Thyroid gland (tissue), 4 donors: Measurements from ENCODE around the gene IFI16.

ENCODE experiments used
- CTCF ChIP-seq, 6 experiments: fragments of 200-600 bp in 3 of 6; fragments of 450-650 bp in 3 of 6; sonication (generic) in 3 of 6; IDR thresholded peaks; one replicate each; pipeline ENCODE4 v1.5.1; 2016 to 2019; ENCODE audit warnings: antibody characterized with exemption in 6 of 6, mild to moderate bottlenecking in 2 of 6, inconsistent platforms in 1 of 6, moderate library complexity in 1 of 6
- POLR2A ChIP-seq, 2 donors: fragments of 450-650 bp; IDR thresholded peaks; one replicate each; pipeline ENCODE4 v1.6.1; 2017; ENCODE audit warnings: antibody characterized with exemption in 2 of 2, mild to moderate bottlenecking in 2 of 2, moderate library complexity in 1 of 2

- no peak for TF ChIP-seq CTCF (IDR thresholded peaks at IDR 0.05)
- TF ChIP-seq POLR2A (IDR thresholded peaks at IDR 0.05), result no peak
Observed at GRCh38 chr1:158969855-158970254, 39.9 kb upstream of the IFI16 start.
